Lung microvascular endothelial cell (primary cell): ENCODE measurements around the gene ZPR1. TPM values are rescaled to one million over a fixed set of nuclear protein-coding genes. Genes with fewer than 3 reads are reported as not detected.
"Not testable (repeated sequence)": the region's sequence is repeated elsewhere in the genome, so short reads cannot be mapped to it uniquely, and the experiment has no call there.

Source experiments
- DNase-seq, 2 donors: peaks; one replicate each; pipeline versions ENCODE4 v3.0.0 to v3.0.0-alpha.2; 2010; ENCODE audit warnings: low read depth in 2 of 2
- total RNA-seq: library from RNA; depleted of rRNA; stranded (reverse); fragments of >200 nt; gene quantifications from 2 replicates; pipeline ENCODE4 v1.2.1, GENCODE V29; 2014

Gene ZPR1
- total RNA-seq, 1 donor from 2014 or later = 18.3 TPM

GRCh38 chr11:116762132-116762531, 25.7 kb downstream of the ZPR1 start:
- no peak for DNase-seq

- DNase-seq = not testable (repeated sequence)
Observed at GRCh38 chr11:116756044-116756443, 31.8 kb downstream of the ZPR1 start.

GRCh38 chr11:116750070-116750718, 37.6 kb downstream of the ZPR1 start:
- peak in 1 of 2 donors; percentile 9 for DNase-seq

GRCh38 chr11:116742104-116742503, 45.7 kb downstream of the ZPR1 start:
- peak in 1 of 2 donors; percentile 25 for DNase-seq

- no peak for DNase-seq
Observed at GRCh38 chr11:116740741-116741140, 47.1 kb downstream of the ZPR1 start.

- DNase-seq = no peak
Observed at GRCh38 chr11:116738975-116739374, 48.8 kb downstream of the ZPR1 start.

GRCh38 chr11:116736763-116737162, 51.1 kb downstream of the ZPR1 start:
- DNase-seq = no peak

GRCh38 chr11:116733969-116734508, 53.8 kb downstream of the ZPR1 start:
- DNase-seq = no peak

- no peak for DNase-seq
Observed at GRCh38 chr11:116733043-116733755, 54.6 kb downstream of the ZPR1 start.

- peak; percentile 62 to 67 for DNase-seq
Observed at GRCh38 chr11:116732271-116733042, 55.4 kb downstream of the ZPR1 start.

- no peak for DNase-seq
Observed at GRCh38 chr11:116731821-116732220, 56.0 kb downstream of the ZPR1 start.

GRCh38 chr11:116731097-116731761, 56.6 kb downstream of the ZPR1 start:
- DNase-seq = no peak

- DNase-seq = no peak
Observed at GRCh38 chr11:116730601-116731000, 57.2 kb downstream of the ZPR1 start.

GRCh38 chr11:116730241-116730561, 57.6 kb downstream of the ZPR1 start:
- DNase-seq = no peak

- no peak for DNase-seq
Observed at GRCh38 chr11:116729501-116730240, 58.2 kb downstream of the ZPR1 start.

- no peak for DNase-seq
Observed at GRCh38 chr11:116727990-116728389, 59.8 kb downstream of the ZPR1 start.

GRCh38 chr11:116725434-116726221, 62.2 kb downstream of the ZPR1 start:
- DNase-seq = no peak

- DNase-seq = no peak
Observed at GRCh38 chr11:116724813-116725212, 63.0 kb downstream of the ZPR1 start.
